HG03159 (cell line): Measurements from ENCODE around the gene PTPRO.

Experiments
- ATAC-seq: cut with Tn5 transposase; IDR thresholded peaks from one replicate; pipeline ENCODE4 v1.9.1; 2021; ENCODE audit warnings: mild to moderate bottlenecking, moderate library complexity; ENCODE audit not compliant: unreplicated experiment

The PTPRO gene

DNA sequence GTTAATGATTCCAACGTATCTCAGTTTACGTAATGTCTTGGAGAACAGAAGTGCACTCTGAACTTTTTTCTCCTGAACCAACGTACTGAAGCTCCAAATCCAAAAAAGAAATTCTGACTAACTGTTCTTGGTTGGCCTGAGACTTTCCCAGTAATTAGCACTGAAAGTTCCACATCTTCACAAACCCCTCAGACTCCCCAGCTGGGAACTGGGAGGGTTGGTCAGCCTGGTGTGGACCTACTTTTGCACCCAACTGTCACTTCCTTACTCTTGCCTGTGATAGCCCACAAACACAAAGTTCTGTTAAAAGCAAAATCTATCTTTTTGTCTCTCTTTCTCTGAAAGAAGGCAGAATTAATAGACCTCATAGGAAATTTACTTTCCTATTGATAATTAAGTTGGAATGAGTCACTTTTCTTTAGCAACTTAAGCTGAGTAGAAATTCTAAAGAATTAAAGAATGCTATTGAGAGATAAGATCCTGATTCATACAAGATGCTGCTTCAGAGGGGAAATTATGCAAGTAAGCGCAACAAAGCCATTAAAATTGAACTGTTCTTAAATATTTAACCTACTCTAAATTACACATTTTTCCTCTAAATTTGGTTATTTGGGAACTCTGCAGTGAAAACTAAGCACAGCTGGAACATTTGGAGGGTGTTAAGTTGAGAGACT, 311.8 kb downstream of the PTPRO start:
- ATAC-seq: no peak

DNA sequence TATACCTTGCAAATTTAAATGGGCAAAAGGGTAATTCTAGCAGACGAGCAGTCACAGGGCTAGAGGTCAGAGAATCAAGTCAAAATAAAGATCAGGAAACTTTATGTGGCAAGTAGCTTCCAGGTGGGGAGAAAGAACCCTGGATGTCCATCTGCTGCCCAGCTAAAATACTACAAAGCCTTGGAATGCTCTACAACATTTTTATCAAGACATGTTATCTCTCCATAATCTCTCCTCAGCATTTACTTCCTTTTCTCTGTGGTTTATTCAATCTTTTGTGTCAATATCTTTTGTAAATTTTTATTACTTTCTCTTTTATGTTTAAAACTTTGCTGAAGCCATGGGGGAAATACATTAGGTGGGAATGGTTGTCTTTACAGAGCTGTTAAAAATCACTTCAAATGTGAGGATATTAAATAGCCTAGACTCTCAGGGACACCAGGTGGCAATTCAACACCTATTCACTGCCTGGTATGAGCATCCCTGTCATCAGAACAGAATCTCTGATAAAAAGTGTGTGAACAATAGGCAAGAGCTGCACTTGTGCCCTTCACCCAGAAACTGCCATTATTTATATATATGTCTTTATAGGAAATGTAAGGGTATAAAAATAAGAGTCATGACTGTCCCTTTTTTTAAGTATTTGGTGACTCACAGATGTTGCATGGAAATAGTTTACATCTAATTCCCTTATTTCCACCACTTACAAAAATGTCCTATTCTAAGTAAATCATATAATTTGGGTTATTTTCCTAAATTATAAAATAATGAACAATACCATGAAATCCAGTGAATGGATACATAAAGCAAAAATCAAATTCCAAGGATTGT, 314.0 kb downstream of the PTPRO start:
- ATAC-seq: no peak

DNA sequence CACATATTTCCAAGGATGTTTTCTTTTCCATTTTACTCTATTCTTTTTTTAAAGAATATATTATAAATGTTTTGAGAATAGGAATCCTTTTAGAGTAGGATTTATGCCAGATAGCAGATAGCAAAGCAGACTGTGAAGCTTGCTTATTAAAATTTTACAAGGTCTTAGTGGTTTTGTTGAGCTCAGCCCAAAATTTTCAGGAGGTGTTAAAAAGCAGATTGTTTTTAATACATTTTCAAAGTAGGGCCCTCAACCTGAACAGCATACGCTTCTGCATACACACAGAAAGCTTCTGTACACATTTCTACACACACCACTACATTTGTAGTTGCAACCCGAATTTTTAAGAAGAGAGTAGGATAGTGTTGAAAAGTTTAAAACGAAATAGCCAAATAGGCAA, 315.9 kb downstream of the PTPRO start:
- no peak for ATAC-seq

DNA sequence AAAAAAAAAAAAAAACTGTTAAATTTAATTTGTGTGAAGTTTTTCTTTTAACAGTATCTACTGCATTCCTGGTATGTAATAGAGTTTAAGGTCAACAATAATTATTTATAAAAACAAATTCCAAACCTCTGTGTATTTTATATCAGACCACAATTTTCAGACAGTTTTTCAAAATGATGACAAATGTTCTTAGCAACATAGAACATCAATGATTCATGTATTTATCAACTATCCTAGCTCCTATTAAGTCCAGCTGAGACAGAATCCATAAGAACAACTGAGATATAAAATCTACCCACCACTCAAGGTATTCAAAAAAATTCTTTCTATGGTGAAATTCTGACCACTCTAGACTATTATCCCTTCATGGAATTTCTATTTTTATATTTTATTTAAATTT, 322.4 kb downstream of the PTPRO start:
- no peak for ATAC-seq

DNA sequence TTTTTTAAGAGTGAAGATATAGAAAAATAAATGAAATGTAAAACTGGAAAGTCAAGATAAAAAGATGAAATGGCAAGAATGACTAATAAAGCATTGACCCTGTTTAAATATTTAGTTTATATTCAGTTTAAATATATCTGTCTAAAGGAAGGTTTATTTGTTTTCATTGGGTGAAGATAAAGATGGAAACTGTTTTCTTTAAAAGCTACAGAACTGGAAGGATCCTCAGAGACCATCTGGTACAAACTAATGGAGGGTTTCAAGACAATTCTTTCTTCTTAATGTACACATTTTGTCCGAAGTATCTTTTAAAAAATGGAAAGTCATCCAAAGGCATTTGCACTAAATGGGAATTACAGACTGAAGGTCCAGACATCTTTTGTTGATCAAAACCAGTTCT, 324.3 kb downstream of the PTPRO start:
- no peak for ATAC-seq
